Trophoblast cell (in vitro differentiated cells and primary cell): ENCODE measurements around the gene PGAP1.

Experiments
- DNase-seq, 2 donors: peaks; one replicate each; pipeline ENCODE4 v3.0.0-alpha.2; 2016
- H2AFZ ChIP-seq: 2 replicates; pipeline ENCODE4 v1.6.1; 2013; ENCODE audit warnings: low read length, moderate library complexity, mild to moderate bottlenecking; ENCODE audit not compliant: insufficient read depth, poor library complexity
- H2AK5ac ChIP-seq: 2 replicates; pipeline ENCODE4 v1.6.1; 2013; ENCODE audit warnings: mild to moderate bottlenecking, low read length
- H2BK120ac ChIP-seq: 2 replicates; pipeline ENCODE4 v1.6.1; 2013; ENCODE audit warnings: low read length, mild to moderate bottlenecking, moderate library complexity; ENCODE audit not compliant: insufficient read depth, poor library complexity
- H2BK12ac ChIP-seq: 2 replicates; pipeline ENCODE4 v1.6.1; 2013; ENCODE audit warnings: mild to moderate bottlenecking, low read length, moderate library complexity
- H2BK5ac ChIP-seq: 2 replicates; pipeline ENCODE4 v1.6.1; 2013; ENCODE audit warnings: low read length, low read depth, moderate library complexity, mild to moderate bottlenecking; ENCODE audit not compliant: poor library complexity
- H3K14ac ChIP-seq: 2 replicates; pipeline ENCODE4 v1.6.1; 2013; ENCODE audit warnings: mild to moderate bottlenecking, low read length
- H3K18ac ChIP-seq: 2 replicates; pipeline ENCODE4 v1.6.1; 2013; ENCODE audit warnings: mild to moderate bottlenecking, low read length
- H3K23ac ChIP-seq: 2 replicates; pipeline ENCODE4 v1.6.1; 2013; ENCODE audit warnings: low read length
- H3K27ac ChIP-seq: 2 replicates; pipeline ENCODE4 v1.5.1; 2013; ENCODE audit warnings: low read depth, mild to moderate bottlenecking, inconsistent platforms, low read length, moderate library complexity
- H3K27me3 ChIP-seq: 2 replicates; pipeline ENCODE4 v1.6.1; 2013; ENCODE audit warnings: inconsistent platforms, mild to moderate bottlenecking, low read length, moderate library complexity; ENCODE audit not compliant: insufficient read depth
- H3K36me3 ChIP-seq, 2 experiments: 1 replicate in 1 of 2; 2 replicates in 1 of 2; pipeline ENCODE4 v1.6.1; 2013; ENCODE audit warnings: low read length in 2 of 2, mild to moderate bottlenecking in 2 of 2, moderate library complexity in 1 of 2; ENCODE audit not compliant: insufficient read depth in 2 of 2, control insufficient read depth in 1 of 2
- H3K4ac ChIP-seq: 2 replicates; pipeline ENCODE4 v1.6.1; 2013; ENCODE audit warnings: low read depth, mild to moderate bottlenecking, low read length, moderate library complexity
- H3K4me1 ChIP-seq, 2 experiments: 1 replicate in 1 of 2; 2 replicates in 1 of 2; pipeline ENCODE4 v1.6.1; 2013; ENCODE audit warnings: low read length in 2 of 2, mild to moderate bottlenecking in 2 of 2, moderate library complexity in 1 of 2; ENCODE audit not compliant: insufficient read depth in 2 of 2, control insufficient read depth in 1 of 2
- H3K4me2 ChIP-seq: 2 replicates; pipeline ENCODE4 v1.6.1; 2013; ENCODE audit warnings: inconsistent platforms, mild to moderate bottlenecking, low read length, moderate library complexity
- H3K4me3 ChIP-seq: 2 replicates; pipeline ENCODE4 v1.5.1; 2013; ENCODE audit warnings: mild to moderate bottlenecking, low read depth, low read length, inconsistent platforms
- H3K79me1 ChIP-seq: one replicate; pipeline ENCODE4 v1.6.1; 2013; ENCODE audit warnings: low read length
- H3K79me2 ChIP-seq: 2 replicates; pipeline ENCODE4 v1.6.1; 2013; ENCODE audit warnings: low read length, mild to moderate bottlenecking; ENCODE audit not compliant: control insufficient read depth, insufficient read depth, poor library complexity
- H3K9ac ChIP-seq: 2 replicates; pipeline ENCODE4 v1.6.1; 2013; ENCODE audit warnings: mild to moderate bottlenecking, low read length
- H3K9me3 ChIP-seq: 2 replicates; pipeline ENCODE4 v1.6.1; 2013; ENCODE audit warnings: low read depth, mild to moderate bottlenecking, control low read depth, inconsistent platforms, low read length; ENCODE audit not compliant: insufficient read depth
- H4K12ac ChIP-seq: 2 replicates; pipeline ENCODE4 v1.6.1; 2013; ENCODE audit warnings: low read depth, mild to moderate bottlenecking, low read length, moderate library complexity
- H4K8ac ChIP-seq: 2 replicates; pipeline ENCODE4 v1.6.1; 2013; ENCODE audit warnings: low read depth, mild to moderate bottlenecking, low read length, moderate library complexity
- H4K91ac ChIP-seq: one replicate; pipeline ENCODE4 v1.6.1; 2013; ENCODE audit warnings: low read depth, mild to moderate bottlenecking, low read length, moderate library complexity
- WGBS: extraction: QIAGEN DNeasy Blood & Tissue Kit; methylation state at CpG from one replicate; pipeline ENCODE4 v1.1.7; 2013; ENCODE audit warnings: missing lambda C conversion rate; ENCODE audit not compliant: insufficient read length, insufficient coverage; ENCODE audit errors: extremely low coverage; 5-methylcytosine and 5-hydroxymethylcytosine counted together

PGAP1 gene

DNA sequence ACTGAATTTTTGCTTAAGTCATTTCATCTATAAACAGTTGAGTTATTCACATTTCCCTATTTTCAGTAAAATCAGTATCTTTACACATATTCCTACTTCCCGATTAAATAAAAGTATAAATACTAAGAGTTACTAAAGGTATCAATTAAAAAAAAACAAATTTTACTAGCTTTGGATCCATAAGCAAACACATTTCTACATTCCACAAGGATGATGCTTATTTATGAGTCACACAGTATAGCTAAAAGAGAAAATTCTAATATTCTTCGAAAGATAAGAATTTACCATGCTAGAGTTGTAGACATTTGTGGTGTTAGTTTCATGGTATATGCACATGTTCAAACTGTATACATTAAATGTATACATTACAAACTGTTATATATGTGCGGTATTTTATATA is 23.7 kb downstream of the PGAP1 start:
- no peak overlapping the region for H2AFZ ChIP-seq

DNA sequence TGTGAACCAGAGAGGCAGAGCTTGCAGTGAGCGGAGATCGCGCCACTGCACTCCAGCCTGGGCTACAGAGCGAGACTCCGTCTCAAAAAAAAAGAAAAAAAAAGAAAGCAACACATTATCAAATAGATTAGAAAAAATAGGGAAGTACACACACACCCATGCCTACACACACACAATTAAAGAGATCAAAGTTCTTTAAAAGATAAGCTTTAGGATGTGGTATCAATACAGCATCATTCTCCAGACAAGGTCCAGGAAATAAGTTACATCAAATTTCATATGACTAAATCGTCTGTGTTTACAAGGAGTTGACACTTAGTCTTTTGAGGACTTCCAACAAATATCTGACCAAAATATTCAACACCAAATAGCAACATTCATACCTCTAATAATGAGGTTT is 25.7 kb downstream of the PGAP1 start:
- Histone ChIP-seq H3K4me1 (no peaks in the 10 kb centered on the region), H3K79me1 (no peaks in the 10 kb centered on the region), H4K91ac (no peak overlapping the region), H3K9ac (no peak overlapping the region), H3K4ac (no peak overlapping the region), H2AFZ (no peak overlapping the region), H3K4me2 (no peak overlapping the region), H4K12ac (no peak overlapping the region), H3K79me2 (no peaks in the 10 kb centered on the region), H3K9me3 (no peaks in the 10 kb centered on the region), H2BK5ac (no peak overlapping the region), H2BK12ac (no peak overlapping the region), H3K27me3 (no peaks in the 10 kb centered on the region), H3K23ac (no peak overlapping the region), H3K14ac (no peak overlapping the region), H3K18ac (no peak overlapping the region), H4K8ac (no peak overlapping the region), H2BK120ac (no peak overlapping the region), H3K36me3 (peaks cover 3 to 5% of the 10 kb centered on the region in 2 experiments), H3K27ac (no peak overlapping the region), H3K4me3 (no peak overlapping the region), H2AK5ac (no peak overlapping the region)
- WGBS, result no CpG with 5 or more reads among the region's 6 CpGs
- no peak for DNase-seq

More for the DNA sequence above, 23.7 kb downstream of the PGAP1 start:
- Histone ChIP-seq H3K4me3 (no peak overlapping the region), H2BK120ac (no peak overlapping the region), H3K4ac (no peak overlapping the region), H3K9me3 (no peaks in the 10 kb centered on the region), H2BK5ac (no peak overlapping the region), H4K12ac (no peak overlapping the region), H2BK12ac (no peak overlapping the region), H2AK5ac (no peak overlapping the region), H3K4me2 (no peak overlapping the region), H3K27me3 (no peaks in the 10 kb centered on the region), H3K27ac (no peak overlapping the region), H3K23ac (no peak overlapping the region), H3K79me1 (no peaks in the 10 kb centered on the region), H3K14ac (no peak overlapping the region), H3K9ac (no peak overlapping the region), H4K8ac (no peak overlapping the region), H3K36me3 (peaks cover 2 to 4% of the 10 kb centered on the region in 2 experiments), H3K79me2 (no peaks in the 10 kb centered on the region), H3K4me1 (no peaks in the 10 kb centered on the region), H4K91ac (no peak overlapping the region), H3K18ac (no peak overlapping the region)
- DNase-seq, result no peak
- WGBS, result no CpG with 5 or more reads among the region's 3 CpGs

DNA sequence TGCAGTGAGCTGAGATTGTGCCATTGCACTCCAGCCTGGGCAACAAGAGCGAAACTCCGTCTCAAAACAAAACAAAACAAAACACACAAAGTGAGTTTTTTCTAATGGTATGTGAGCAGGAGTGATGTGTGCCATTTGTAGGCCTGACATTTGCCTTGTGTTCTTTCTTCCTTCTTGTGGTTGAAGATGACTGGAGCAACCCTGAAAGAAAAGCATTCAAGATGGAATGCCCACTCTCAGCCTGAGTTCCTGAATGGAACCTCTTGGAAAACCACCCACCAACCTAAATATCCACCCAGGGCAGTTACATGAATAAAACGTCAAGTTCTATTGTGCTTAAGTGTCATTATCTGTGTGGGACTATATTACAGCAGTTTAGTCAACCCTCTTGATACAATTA is 26.5 kb downstream of the PGAP1 start:
- no peak overlapping the region for H2BK5ac ChIP-seq
- H3K4me3 ChIP-seq, result no peak overlapping the region
- H3K9ac ChIP-seq, result no peak overlapping the region
- H3K79me1 ChIP-seq, result no peaks in the 10 kb centered on the region
- H4K8ac ChIP-seq, result no peak overlapping the region
- H3K23ac ChIP-seq, result no peak overlapping the region
- H2BK12ac ChIP-seq, result no peak overlapping the region
- no peak for DNase-seq
- no peaks in the 10 kb centered on the region for H3K79me2 ChIP-seq
- H3K4me1 ChIP-seq, result no peaks in the 10 kb centered on the region
- H3K4me2 ChIP-seq, result no peak overlapping the region
- H3K14ac ChIP-seq, result no peak overlapping the region
- H4K91ac ChIP-seq, result no peak overlapping the region
- H3K9me3 ChIP-seq, result no peaks in the 10 kb centered on the region
- WGBS, result no CpG with 5 or more reads among the region's 3 CpGs
- H3K27ac ChIP-seq, result no peak overlapping the region
- no peaks in the 10 kb centered on the region for H3K27me3 ChIP-seq
- no peak overlapping the region for H3K18ac ChIP-seq
- H3K4ac ChIP-seq, result no peak overlapping the region
- H2BK120ac ChIP-seq, result no peak overlapping the region
- no peak overlapping the region for H2AFZ ChIP-seq
- peaks cover 3 to 5% of the 10 kb centered on the region in 2 experiments for H3K36me3 ChIP-seq
- no peak overlapping the region for H2AK5ac ChIP-seq
- no peak overlapping the region for H4K12ac ChIP-seq

DNA sequence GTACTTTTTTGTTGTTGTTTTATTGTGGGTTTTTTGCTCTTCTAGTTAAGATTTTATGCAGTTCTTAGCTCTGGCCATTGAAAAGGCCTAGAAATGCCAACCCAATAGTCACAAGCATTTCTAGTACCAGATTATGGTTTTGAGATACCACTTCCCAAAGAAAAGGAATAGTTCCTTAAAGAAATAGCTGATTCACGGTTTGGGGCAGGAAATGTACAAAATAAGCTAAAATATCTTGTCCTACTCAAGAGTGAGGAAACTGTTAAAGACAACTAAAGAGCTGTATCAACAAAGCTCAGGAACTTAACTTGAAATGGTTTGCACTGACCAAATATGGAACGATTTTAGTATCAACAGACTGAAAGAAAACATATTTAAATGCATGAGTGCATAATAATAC is 35.4 kb downstream of the PGAP1 start:
- Histone ChIP-seq H4K91ac (no peak overlapping the region), H3K79me1 (no peaks in the 10 kb centered on the region), H3K9me3 (no peaks in the 10 kb centered on the region), H3K23ac (no peak overlapping the region), H3K9ac (no peak overlapping the region), H2BK120ac (no peak overlapping the region), H3K4ac (no peak overlapping the region), H2BK12ac (no peak overlapping the region), H3K18ac (no peak overlapping the region), H3K14ac (no peak overlapping the region), H2AK5ac (no peak overlapping the region), H3K79me2 (no peaks in the 10 kb centered on the region), H2AFZ (no peak overlapping the region), H4K8ac (no peak overlapping the region), H3K4me1 (no peaks in the 10 kb centered on the region), H4K12ac (no peak overlapping the region), H3K27ac (no peak overlapping the region), H3K4me2 (no peak overlapping the region), H3K36me3 (no peaks in the 10 kb centered on the region), H3K27me3 (no peaks in the 10 kb centered on the region), H3K4me3 (no peak overlapping the region), H2BK5ac (no peak overlapping the region)
- no peak for DNase-seq
- WGBS, result no CpG with 5 or more reads among the region's 2 CpGs
